AG04450 (cell line): Measurements from ENCODE around the gene SDR42E2. TPM values are rescaled to one million over a fixed set of nuclear protein-coding genes. Genes with fewer than 3 reads are reported as not detected.

Experiments used
- CTCF ChIA-PET: fragments of 300-600, 350-600 bp; formaldehyde crosslinking; extraction: SDS; loops from one replicate; lab custom pipeline; 2022; ENCODE audit warnings: antibody characterized with exemption, inconsistent platforms; lab: Charles Lee
- POLR2A ChIA-PET: fragments of 350-600 bp; formaldehyde crosslinking; extraction: SDS; loops from one replicate; lab custom pipeline; 2021; ENCODE audit warnings: antibody characterized with exemption, inconsistent platforms; lab: Yijun Ruan, JAX
- DNase-seq: peaks from one replicate; pipeline ENCODE4 v3.0.0-alpha.2; 2011; ENCODE audit warnings: low read depth, low spot score
- H3K27ac ChIP-seq: one replicate; pipeline ENCODE4 v1.5.1; 2012; ENCODE audit warnings: low read depth, low read length, control low read depth
- H3K27me3 ChIP-seq: one replicate; pipeline ENCODE4 v1.6.0; 2012; ENCODE audit warnings: low read length; ENCODE audit not compliant: control insufficient read depth, insufficient read depth
- H3K4me3 ChIP-seq: 2 replicates; pipeline ENCODE4 v1.5.1; 2011; ENCODE audit warnings: mild to moderate bottlenecking, low read depth, low read length, control low read depth
- H3K9me3 ChIP-seq: 2 replicates; pipeline ENCODE4 v1.5.1; 2012; ENCODE audit warnings: low read length; ENCODE audit not compliant: control insufficient read depth, insufficient read depth
- CTCF ChIP-seq: IDR thresholded peaks from 2 replicates; pipeline ENCODE4 v1.5.1; 2011; ENCODE audit warnings: low read depth, low read length, control low read depth, inconsistent platforms
- polyA plus RNA-seq: library from polyadenylated mRNA; depleted of rRNA; stranded (reverse); fragments of >200 nt; gene quantifications from 2 replicates; pipeline ENCODE4 v1.2.3, GENCODE V29; 2011

SDR42E2 gene
- polyA plus RNA-seq, 1 experiment, result not detected

GRCh38 chr16:22210285-22210684 lies 48.0 kb downstream of the SDR42E2 start:
- H3K27me3 ChIP-seq, result no peaks in the 10 kb centered on the region
- CTCF ChIA-PET, result interaction anchor here (1.1 kb wide), 1 partner anchor 14 kb away, joined by 4 read pairs; no protein-coding TSS in a partner anchor

GRCh38 chr16:22210854-22211253 lies 48.5 kb downstream of the SDR42E2 start:
- H3K9me3 ChIP-seq, result peaks cover 4% of the 10 kb centered on the region
- DNase-seq, result no peak
- no peak overlapping the region for H3K4me3 ChIP-seq
- no peak for TF ChIP-seq CTCF
- H3K27me3 ChIP-seq, result no peaks in the 10 kb centered on the region
- ChIA-PET CTCF (no interaction called here), POLR2A (no interaction called here)
- H3K27ac ChIP-seq, result no peak overlapping the region

More at GRCh38 chr16:22210285-22210684, 48.0 kb downstream of the SDR42E2 start:
- H3K27ac ChIP-seq, result no peak overlapping the region
- POLR2A ChIA-PET, result no interaction called here
- no peak for TF ChIP-seq CTCF
- peaks cover 4% of the 10 kb centered on the region for H3K9me3 ChIP-seq
- no peak for DNase-seq
- H3K4me3 ChIP-seq, result no peak overlapping the region

- ChIA-PET CTCF (no interaction called here), POLR2A (no interaction called here)
- no peaks in the 10 kb centered on the region for H3K27me3 ChIP-seq
- no peak overlapping the region for H3K27ac ChIP-seq
- no peak overlapping the region for H3K4me3 ChIP-seq
- TF ChIP-seq CTCF, result no peak
- no peak for DNase-seq
- peaks cover 4% of the 10 kb centered on the region; the same call in 1 of the 2 replicates for H3K9me3 ChIP-seq
Observed at GRCh38 chr16:22213236-22213635, 50.9 kb downstream of the SDR42E2 start.

GRCh38 chr16:22213801-22214200 lies 51.5 kb downstream of the SDR42E2 start:
- Histone ChIP-seq H3K9me3 (peaks cover 4% of the 10 kb centered on the region; the same call in 1 of the 2 replicates), H3K27ac (no peak overlapping the region), H3K27me3 (no peaks in the 10 kb centered on the region), H3K4me3 (no peak overlapping the region)
- ChIA-PET CTCF (no interaction called here), POLR2A (no interaction called here)
- TF ChIP-seq CTCF, result no peak
- no peak for DNase-seq

- Histone ChIP-seq H3K27ac (no peak overlapping the region), H3K27me3 (no peaks in the 10 kb centered on the region), H3K9me3 (peaks cover 4% of the 10 kb centered on the region; the same call in 1 of the 2 replicates), H3K4me3 (no peak overlapping the region)
- CTCF ChIA-PET, result no interaction called here
- TF ChIP-seq CTCF, result no peak
- POLR2A ChIA-PET, result no interaction called here
- DNase-seq, result no peak
Observed at GRCh38 chr16:22214402-22214801, 52.1 kb downstream of the SDR42E2 start.
